ENCODE results near the gene ELK1.

DNA sequence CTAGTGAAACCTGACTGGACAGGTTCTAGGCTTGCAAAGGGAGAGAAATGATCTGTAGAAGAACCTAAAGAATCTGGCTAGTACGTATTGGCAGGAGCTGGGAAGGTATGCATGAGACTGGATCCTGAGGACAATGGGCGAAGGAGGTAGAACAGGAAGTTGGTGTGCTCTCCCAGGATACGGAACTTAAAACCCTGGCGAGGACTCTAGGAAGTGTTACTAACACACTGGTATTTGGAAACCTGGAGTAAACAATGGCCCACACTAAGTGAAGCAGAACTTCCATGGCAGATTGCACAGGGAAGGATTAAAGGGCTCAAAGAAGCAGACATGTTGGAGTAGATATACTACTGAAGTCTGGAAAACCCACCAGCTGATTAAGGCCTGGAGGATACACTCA is 39.9 kb downstream of the ELK1 start:
- TF ChIP-seq, protein P1, sequence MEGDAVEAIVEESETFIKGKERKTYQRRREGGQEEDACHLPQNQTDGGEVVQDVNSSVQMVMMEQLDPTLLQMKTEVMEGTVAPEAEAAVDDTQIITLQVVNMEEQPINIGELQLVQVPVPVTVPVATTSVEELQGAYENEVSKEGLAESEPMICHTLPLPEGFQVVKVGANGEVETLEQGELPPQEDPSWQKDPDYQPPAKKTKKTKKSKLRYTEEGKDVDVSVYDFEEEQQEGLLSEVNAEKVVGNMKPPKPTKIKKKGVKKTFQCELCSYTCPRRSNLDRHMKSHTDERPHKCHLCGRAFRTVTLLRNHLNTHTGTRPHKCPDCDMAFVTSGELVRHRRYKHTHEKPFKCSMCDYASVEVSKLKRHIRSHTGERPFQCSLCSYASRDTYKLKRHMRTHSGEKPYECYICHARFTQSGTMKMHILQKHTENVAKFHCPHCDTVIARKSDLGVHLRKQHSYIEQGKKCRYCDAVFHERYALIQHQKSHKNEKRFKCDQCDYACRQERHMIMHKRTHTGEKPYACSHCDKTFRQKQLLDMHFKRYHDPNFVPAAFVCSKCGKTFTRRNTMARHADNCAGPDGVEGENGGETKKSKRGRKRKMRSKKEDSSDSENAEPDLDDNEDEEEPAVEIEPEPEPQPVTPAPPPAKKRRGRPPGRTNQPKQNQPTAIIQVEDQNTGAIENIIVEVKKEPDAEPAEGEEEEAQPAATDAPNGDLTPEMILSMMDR (conservative IDR thresholded peaks at IDR 0.05; ENCODE audit: low read depth, low read length), result no peak
- TF ChIP-seq POLR2A (IDR thresholded peaks at IDR 0.05; ENCODE audit: low read depth, low read length), result no peak
- TF ChIP-seq BHLHE40 (IDR thresholded peaks at IDR 0.05; ENCODE audit: low read depth, low read length), result no peak
- TF ChIP-seq, protein P2, sequence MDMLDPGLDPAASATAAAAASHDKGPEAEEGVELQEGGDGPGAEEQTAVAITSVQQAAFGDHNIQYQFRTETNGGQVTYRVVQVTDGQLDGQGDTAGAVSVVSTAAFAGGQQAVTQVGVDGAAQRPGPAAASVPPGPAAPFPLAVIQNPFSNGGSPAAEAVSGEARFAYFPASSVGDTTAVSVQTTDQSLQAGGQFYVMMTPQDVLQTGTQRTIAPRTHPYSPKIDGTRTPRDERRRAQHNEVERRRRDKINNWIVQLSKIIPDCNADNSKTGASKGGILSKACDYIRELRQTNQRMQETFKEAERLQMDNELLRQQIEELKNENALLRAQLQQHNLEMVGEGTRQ (IDR thresholded peaks at IDR 0.05; ENCODE audit: low read depth, low read length), result no peak
- no peak for TF ChIP-seq MAZ (IDR thresholded peaks at IDR 0.05; ENCODE audit: borderline replicate concordance, low read depth, low read length)
- TF ChIP-seq RFX5 (IDR thresholded peaks at IDR 0.05; ENCODE audit: low read depth, low read length), result no peak

Measured in IMR-90 (cell line).